ENCODE data around the gene GNG12.

GNG12 gene

DNA sequence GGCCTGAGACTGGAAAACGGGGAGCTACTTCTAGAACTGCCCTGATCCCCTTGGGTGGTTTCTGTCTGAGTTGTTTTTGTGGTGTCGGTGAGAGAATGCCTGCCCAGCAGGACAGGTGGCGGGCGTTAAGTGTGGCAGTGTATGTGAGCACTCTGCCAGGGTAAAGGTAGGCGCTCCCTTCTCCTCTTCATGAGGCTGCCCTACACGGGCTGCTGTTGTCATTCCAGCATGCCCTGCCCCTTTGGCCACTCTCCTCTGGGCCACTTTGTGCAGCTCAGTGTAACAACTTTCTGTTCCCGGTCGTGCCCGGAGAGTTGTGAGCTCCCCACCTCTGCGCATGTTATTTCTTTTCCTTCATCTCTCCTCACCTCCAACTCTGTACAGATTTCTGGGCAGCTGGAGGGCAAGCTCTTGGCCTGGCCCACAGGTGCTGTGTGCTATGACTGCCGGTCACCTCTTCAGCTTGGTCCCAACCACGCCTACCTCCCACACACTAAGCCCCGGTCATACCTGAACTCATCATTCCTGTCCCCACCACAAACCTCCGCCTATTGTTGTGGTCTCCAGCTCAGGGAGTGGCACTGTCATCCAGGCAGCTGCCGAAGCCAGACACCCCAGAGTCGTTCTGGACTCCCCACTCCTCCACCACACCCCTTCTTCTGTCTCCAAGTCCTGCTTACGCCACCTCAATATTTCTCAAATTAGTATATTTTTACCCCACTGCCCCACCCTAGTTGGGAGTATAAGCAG, 79.3 kb downstream of the GNG12 start:
- no peaks in the 10 kb centered on the region for H3K79me2 ChIP-seq (ENCODE audit: insufficient read depth, low read length)
- no peaks in the 10 kb centered on the region for H4K20me1 ChIP-seq (ENCODE audit: low read depth, low read length)
- no peak overlapping the region for H3K27ac ChIP-seq (ENCODE audit: low read depth, low read length)
- no peak overlapping the region for H3K4me2 ChIP-seq (ENCODE audit: low read depth, low read length, poor library complexity, severe bottlenecking)
- no peak overlapping the region for H3K9ac ChIP-seq (ENCODE audit: low read length)
- H3F3A ChIP-seq (ENCODE audit: insufficient read depth), result no peaks in the 10 kb centered on the region
- no peaks in the 10 kb centered on the region for H3K36me3 ChIP-seq (ENCODE audit: low read length)
- H3K9me2 ChIP-seq (replicated peaks; ENCODE audit: insufficient read depth, low read length), result no peaks in the 10 kb centered on the region
- TF ChIP-seq EZH2phosphoT487 (conservative IDR thresholded peaks at IDR 0.05; ENCODE audit: low read length), result no peak
- TF ChIP-seq, protein P1, sequence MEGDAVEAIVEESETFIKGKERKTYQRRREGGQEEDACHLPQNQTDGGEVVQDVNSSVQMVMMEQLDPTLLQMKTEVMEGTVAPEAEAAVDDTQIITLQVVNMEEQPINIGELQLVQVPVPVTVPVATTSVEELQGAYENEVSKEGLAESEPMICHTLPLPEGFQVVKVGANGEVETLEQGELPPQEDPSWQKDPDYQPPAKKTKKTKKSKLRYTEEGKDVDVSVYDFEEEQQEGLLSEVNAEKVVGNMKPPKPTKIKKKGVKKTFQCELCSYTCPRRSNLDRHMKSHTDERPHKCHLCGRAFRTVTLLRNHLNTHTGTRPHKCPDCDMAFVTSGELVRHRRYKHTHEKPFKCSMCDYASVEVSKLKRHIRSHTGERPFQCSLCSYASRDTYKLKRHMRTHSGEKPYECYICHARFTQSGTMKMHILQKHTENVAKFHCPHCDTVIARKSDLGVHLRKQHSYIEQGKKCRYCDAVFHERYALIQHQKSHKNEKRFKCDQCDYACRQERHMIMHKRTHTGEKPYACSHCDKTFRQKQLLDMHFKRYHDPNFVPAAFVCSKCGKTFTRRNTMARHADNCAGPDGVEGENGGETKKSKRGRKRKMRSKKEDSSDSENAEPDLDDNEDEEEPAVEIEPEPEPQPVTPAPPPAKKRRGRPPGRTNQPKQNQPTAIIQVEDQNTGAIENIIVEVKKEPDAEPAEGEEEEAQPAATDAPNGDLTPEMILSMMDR (IDR thresholded peaks at IDR 0.05; ENCODE audit: insufficient read depth, low read length, poor library complexity, severe bottlenecking), result no peak
- H3K27me3 ChIP-seq (ENCODE audit: low read length), result no peaks in the 10 kb centered on the region
- no peak overlapping the region for H3K4me3 ChIP-seq (ENCODE audit: insufficient read depth, low read length, poor library complexity, severe bottlenecking)
- H2AFZ ChIP-seq (ENCODE audit: low read depth, low read length, severe bottlenecking), result no peak overlapping the region
- H3K9me3 ChIP-seq (ENCODE audit: insufficient read depth, low read length), result no peaks in the 10 kb centered on the region

DNA sequence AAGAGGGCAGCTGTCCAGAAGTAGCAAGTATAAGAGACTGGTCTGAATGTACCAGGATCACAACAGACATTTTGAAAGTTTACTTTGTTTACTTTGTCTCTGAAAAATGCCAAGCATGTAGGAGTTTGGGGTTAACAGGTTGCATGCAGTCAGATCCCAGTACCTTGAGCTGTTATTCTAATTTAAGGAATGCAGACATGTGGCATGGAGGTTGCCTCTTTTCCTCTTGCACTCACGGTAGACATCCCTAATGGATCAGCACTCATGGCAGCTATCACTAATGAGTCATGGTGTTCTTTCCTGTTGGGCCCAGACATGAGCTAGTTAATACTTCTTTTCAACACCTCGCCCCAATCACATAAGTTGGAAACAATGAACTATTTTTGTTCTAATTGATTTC, 81.0 kb downstream of the GNG12 start:
- Histone ChIP-seq H4K20me1 (ENCODE audit: low read depth, low read length) (no peaks in the 10 kb centered on the region), H3K9ac (ENCODE audit: low read length) (no peak overlapping the region), H2AFZ (ENCODE audit: low read depth, low read length, severe bottlenecking) (no peak overlapping the region), H3K9me3 (ENCODE audit: insufficient read depth, low read length) (no peaks in the 10 kb centered on the region), H3K27me3 (ENCODE audit: low read length) (no peaks in the 10 kb centered on the region), H3K79me2 (ENCODE audit: insufficient read depth, low read length) (no peaks in the 10 kb centered on the region), H3K4me3 (ENCODE audit: insufficient read depth, low read length, poor library complexity, severe bottlenecking) (no peak overlapping the region), H3K36me3 (ENCODE audit: low read length) (no peaks in the 10 kb centered on the region), H3K27ac (ENCODE audit: low read depth, low read length) (no peak overlapping the region), H3K4me2 (ENCODE audit: low read depth, low read length, poor library complexity, severe bottlenecking) (no peak overlapping the region), H3K9me2 (replicated peaks; ENCODE audit: insufficient read depth, low read length) (no peaks in the 10 kb centered on the region), H3F3A (ENCODE audit: insufficient read depth) (no peaks in the 10 kb centered on the region)
- TF ChIP-seq EZH2phosphoT487 (conservative IDR thresholded peaks at IDR 0.05; ENCODE audit: low read length), result no peak
- TF ChIP-seq, protein P1 (IDR thresholded peaks at IDR 0.05; ENCODE audit: insufficient read depth, low read length, poor library complexity, severe bottlenecking), result no peak

GRCh38 chr1:67750691-67751054, 82.6 kb downstream of the GNG12 start:
- Histone ChIP-seq H3K9me3 (ENCODE audit: insufficient read depth, low read length) (no peaks in the 10 kb centered on the region), H3K36me3 (ENCODE audit: low read length) (no peaks in the 10 kb centered on the region), H3K27me3 (ENCODE audit: low read length) (no peaks in the 10 kb centered on the region), H3K4me3 (ENCODE audit: insufficient read depth, low read length, poor library complexity, severe bottlenecking) (no peak overlapping the region), H3K79me2 (ENCODE audit: insufficient read depth, low read length) (no peaks in the 10 kb centered on the region), H3K27ac (ENCODE audit: low read depth, low read length) (no peak overlapping the region), H4K20me1 (ENCODE audit: low read depth, low read length) (no peaks in the 10 kb centered on the region), H3F3A (ENCODE audit: insufficient read depth) (no peaks in the 10 kb centered on the region), H3K4me2 (ENCODE audit: low read depth, low read length, poor library complexity, severe bottlenecking) (no peak overlapping the region), H3K9me2 (replicated peaks; ENCODE audit: insufficient read depth, low read length) (no peaks in the 10 kb centered on the region), H2AFZ (ENCODE audit: low read depth, low read length, severe bottlenecking) (no peak overlapping the region), H3K9ac (ENCODE audit: low read length) (no peak overlapping the region)
- TF ChIP-seq, protein P1 (IDR thresholded peaks at IDR 0.05; ENCODE audit: insufficient read depth, low read length, poor library complexity, severe bottlenecking), result no peak

Data from SU-DHL-6 (cell line).